Ramos (cell line): Measurements from ENCODE around the gene CACNA2D1.

Experiments
- in situ Hi-C: fragments of 300-500 bp; cut with MboI; formaldehyde crosslinking; loops from one replicate; pipeline ENCODE4 v1.14.3; 2022; ENCODE audit warnings: low sequenced_read_pairs; ENCODE audit not compliant: unreplicated experiment

The CACNA2D1 gene

GRCh38 chr7:81937091-81937490, 506.5 kb downstream of the CACNA2D1 start:
- in situ Hi-C loops = no loop called here

DNA sequence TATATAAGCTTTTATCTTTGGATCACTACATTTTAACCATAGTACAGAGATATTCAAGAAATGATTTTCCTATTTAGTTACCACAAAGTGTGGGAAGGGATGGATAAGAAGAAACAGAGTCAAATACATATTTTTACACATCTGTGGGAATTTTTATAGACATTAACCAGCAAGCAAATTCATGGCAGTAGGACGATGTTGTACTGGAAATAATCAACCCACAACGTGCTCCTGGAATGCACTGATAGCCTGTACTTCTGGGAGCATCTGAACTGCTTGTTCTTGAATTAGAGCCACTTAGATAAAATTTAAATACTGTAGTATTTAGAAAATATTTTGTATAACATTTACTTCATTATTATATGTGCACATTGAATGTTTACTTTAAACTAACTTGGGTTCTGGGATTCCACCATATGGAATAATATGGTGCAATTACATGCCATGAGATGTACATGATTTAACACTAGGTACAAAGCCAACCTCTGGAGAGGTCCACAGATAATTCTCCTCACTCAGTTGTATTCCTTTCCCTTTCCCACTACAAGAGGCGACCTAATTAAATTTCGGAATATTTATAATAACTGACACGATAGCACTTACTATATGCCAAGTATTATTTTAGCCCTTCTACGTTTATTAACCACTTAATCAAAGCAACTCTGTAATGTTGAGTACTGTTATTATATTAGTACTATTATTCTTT, 508.8 kb downstream of the CACNA2D1 start:
- in situ Hi-C loops = no loop called here

DNA sequence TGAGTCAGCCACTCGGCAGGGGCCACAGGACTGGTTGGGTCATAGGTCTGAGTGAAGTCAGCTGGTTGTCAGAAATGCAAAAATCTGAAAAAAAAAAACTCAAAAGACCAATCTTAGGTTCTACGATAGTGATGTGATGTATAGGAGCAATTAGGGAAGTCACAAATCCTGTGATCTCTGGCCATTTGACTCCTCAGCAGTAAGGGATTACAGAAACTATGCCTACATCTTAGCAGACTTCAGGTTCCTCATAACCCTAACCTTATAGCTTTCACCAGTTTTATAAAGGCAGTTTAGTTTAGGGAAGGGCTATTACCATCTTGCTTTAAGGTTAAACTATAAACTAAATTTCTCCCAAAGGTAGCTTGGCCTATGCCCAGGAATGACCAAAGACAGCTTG, 510.6 kb downstream of the CACNA2D1 start:
- in situ Hi-C loops = no loop called here

DNA sequence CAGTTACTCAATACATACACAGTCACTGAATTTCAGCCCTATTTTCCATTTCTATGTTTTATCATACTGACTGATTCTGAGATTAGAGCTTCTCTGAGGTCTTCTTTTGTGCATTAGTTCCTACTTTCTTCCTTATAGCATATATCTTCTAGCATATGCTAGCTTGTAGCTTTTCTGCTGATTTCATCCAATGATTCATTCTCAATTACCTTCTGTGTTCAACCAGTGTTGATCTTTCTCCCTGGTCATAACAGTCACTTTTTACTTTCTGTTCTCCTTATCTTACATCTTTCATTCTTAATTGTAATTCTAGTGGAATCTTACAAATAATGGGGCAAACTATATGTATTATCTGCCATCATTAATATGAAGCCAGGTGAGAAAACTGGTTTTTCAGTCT, 514.2 kb downstream of the CACNA2D1 start:
- in situ Hi-C loops = no loop called here

GRCh38 chr7:81926154-81926553, 517.4 kb downstream of the CACNA2D1 start:
- in situ Hi-C loops = no loop called here

DNA sequence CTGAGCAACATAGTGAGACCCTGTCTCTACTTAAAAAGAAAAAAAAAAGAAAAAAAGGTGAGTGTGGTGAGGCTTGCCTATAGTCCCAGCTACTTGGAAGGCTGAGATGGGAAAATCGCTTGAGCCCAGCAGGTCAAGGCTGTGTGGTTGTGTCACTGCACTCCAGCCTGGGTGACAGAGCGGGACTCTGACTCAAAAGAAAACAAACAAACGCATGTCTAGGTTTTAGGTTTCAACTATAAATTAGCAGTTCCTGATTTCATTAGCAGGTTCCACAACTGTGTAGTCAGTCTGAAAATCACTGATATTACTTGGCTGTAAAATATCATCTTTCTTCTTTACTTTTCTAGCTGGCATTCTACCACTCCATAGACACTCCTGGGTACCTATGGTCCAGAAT, 518.0 kb downstream of the CACNA2D1 start:
- in situ Hi-C loops = no loop called here

DNA sequence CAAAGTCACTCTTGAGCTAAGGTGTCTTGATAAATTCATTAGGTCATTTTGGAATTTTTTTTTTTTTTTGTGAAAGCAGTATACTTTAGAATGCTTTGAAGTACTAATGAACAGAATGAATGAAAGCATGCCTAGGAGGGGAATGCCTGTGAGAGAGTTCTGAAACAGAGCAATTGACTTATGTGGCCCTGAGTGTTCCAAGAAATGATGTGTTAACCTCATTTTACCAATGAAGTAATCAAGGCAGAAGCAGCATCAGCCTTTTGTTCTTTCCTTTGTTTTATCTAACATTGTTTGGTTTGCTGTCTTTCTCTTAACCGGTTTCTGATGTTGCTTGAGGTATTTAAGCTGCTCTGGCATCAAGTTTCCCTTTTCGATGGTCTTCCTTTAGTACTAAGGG, 519.1 kb downstream of the CACNA2D1 start:
- in situ Hi-C loops = no loop called here

DNA sequence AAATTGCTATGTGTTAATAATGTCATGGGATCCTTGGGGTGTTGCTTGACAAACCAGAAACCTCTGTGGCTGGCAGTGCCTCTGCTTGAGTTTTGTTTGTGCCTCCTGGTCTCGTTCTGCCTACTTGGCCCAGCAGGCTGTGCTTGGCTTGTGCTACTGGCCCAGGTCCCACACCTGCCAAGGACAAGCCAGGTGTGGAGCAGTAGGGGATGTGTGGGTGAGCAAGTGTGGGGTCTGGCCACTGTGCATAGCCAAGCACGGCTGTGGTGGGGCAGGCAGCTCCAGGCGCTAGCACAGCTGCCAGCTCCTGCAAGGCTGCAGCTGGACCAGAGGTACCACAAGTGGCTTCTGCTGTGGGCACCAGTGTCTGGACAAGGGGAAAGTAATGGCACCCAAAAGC, 524.1 kb downstream of the CACNA2D1 start:
- in situ Hi-C loops = no loop called here

GRCh38 chr7:81908220-81908619, 535.4 kb downstream of the CACNA2D1 start:
- in situ Hi-C loops = no loop called here

DNA sequence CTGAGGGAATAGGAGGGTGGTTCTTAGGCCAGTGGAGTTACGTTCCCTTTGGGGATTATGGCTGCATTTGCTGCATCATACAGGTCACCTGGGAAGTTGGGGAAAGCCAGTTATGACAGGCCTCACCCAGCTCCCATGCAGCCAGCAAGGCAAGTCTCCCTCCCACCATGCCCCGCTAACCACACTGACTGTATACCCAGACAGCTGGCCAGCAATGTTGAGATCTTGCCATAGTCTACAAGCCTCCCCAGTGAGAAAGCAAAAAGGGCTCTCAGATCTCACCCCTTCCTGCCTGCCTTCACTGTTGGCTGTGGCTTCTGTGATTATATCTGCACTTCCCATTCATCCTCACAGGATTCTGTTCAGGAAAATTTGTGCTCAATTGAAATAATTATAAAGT, 540.5 kb downstream of the CACNA2D1 start:
- in situ Hi-C loops = no loop called here

DNA sequence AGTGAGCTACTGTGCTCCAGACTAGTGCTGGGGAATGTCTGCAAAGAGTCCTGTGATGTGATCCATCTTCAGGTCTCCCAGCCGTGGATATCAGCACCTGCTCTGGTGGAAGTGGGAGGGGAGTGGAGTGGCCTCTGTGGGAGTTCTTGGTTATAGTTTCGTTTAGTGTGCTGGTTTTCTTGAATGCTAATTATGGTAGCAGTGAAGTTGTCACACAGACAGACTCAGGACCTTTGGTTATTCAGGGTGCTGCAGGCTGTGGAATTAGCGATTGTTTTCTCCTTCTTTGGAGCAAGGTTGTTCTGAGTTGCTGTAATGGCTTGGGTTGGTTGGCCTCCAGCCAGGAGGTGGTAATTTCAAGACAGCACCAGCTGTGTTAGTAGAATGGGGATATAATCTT, 541.0 kb downstream of the CACNA2D1 start:
- in situ Hi-C loops = no loop called here
